Hepatocyte (in vitro differentiated cells): Measurements from ENCODE around the gene B3GNT3.

ENCODE experiments used
- CTCF ChIP-seq: fragments of 200-600 bp; sonication (generic); IDR thresholded peaks from 2 replicates; pipeline ENCODE4 v1.5.1; 2016; ENCODE audit warnings: antibody characterized with exemption, mild to moderate bottlenecking; ENCODE audit not compliant: poor library complexity
- EZH2 ChIP-seq: fragments of 200-600 bp; sonication (generic); IDR thresholded peaks from 2 replicates; pipeline ENCODE4 v1.6.1; 2016; ENCODE audit warnings: antibody characterized with exemption, mild to moderate bottlenecking, borderline replicate concordance
- EZH2phosphoT487 ChIP-seq: fragments of 200-600 bp; sonication (generic); IDR thresholded peaks from one replicate; pipeline ENCODE4 v1.6.1; 2018; ENCODE audit warnings: antibody characterized with exemption, mild to moderate bottlenecking, low read depth, moderate library complexity; ENCODE audit not compliant: unreplicated experiment, severe bottlenecking

GRCh38 chr19:17778251-17778967 lies 16.5 kb upstream of the B3GNT3 start:
- TF ChIP-seq CTCF: no peak
- no peak for TF ChIP-seq EZH2
- TF ChIP-seq EZH2phosphoT487: no peak
